ENCODE measurements around the gene LEO1. TPM values are rescaled to one million over a fixed set of nuclear protein-coding genes. Genes with fewer than 3 reads are reported as not detected.

Gene LEO1
- total and polyA plus RNA-seq, 2 of the 13 experiments (the other 11 are each of a cell fraction or from before 2014, with no cell fraction given): 17.0 to 60.3 TPM

- TF ChIP-seq THRA (CRISPR knock-in tag; IDR thresholded peaks at IDR 0.05; ENCODE audit: borderline replicate concordance) (peak; percentile 48; the same call in 1 of the 2 replicates), AFF4 (CRISPR knock-in tag; IDR thresholded peaks at IDR 0.05) (no peak), ZNF547 (CRISPR knock-in tag; IDR thresholded peaks at IDR 0.05) (no peak), ZBTB46 (CRISPR knock-in tag; IDR thresholded peaks at IDR 0.05; ENCODE audit: borderline replicate concordance) (no peak), POLR2A (IDR thresholded peaks at IDR 0.05; ENCODE audit: insufficient read depth in 1 of 2, low read depth in 2 of 2, low read length in 2 of 2) (peak in 1 of 2 experiments; percentile 53; a peak in 2 of 4 replicates), ZMYM2 (CRISPR knock-in tag; IDR thresholded peaks at IDR 0.05) (no peak), MTA1 (CRISPR knock-in tag; IDR thresholded peaks at IDR 0.05; ENCODE audit: borderline replicate concordance) (no peak), ZNF335 (CRISPR knock-in tag; IDR thresholded peaks at IDR 0.05) (no peak), PBX3 (CRISPR knock-in tag; IDR thresholded peaks at IDR 0.05; ENCODE audit: borderline replicate concordance) (no peak), ZNF710 (CRISPR knock-in tag; IDR thresholded peaks at IDR 0.05; ENCODE audit: borderline replicate concordance) (no peak), HIVEP1 (CRISPR knock-in tag; IDR thresholded peaks at IDR 0.05) (no peak), SRF (IDR thresholded peaks at IDR 0.05; ENCODE audit: low read depth, low read length) (no peak), GATAD2A (CRISPR knock-in tag; IDR thresholded peaks at IDR 0.05) (peak; percentile 41; the same call in 1 of the 2 replicates), ZNF784 (CRISPR knock-in tag; IDR thresholded peaks at IDR 0.05; ENCODE audit: borderline replicate concordance) (no peak), HOXA7 (CRISPR knock-in tag; IDR thresholded peaks at IDR 0.05) (no peak), ZNF556 (CRISPR knock-in tag; IDR thresholded peaks at IDR 0.05; ENCODE audit: borderline replicate concordance) (no peak), DNMT3B (CRISPR knock-in tag; conservative IDR thresholded peaks at IDR 0.05) (0 out of 2 replicates have a peak, but pooled peaks have one; percentile 34)
Measured at GRCh38 chr15:51982013-51982769, 10.6 kb upstream of the LEO1 start (continued).

All from HepG2 (cell line).